GM18499 (cell line): Measurements from ENCODE around the gene TPK1.

Source experiments
- ATAC-seq: cut with Tn5 transposase; IDR thresholded peaks from one replicate; pipeline ENCODE4 v1.9.1; 2021; ENCODE audit warnings: moderate number of reproducible peaks; ENCODE audit not compliant: insufficient read depth, unreplicated experiment

The TPK1 gene

DNA sequence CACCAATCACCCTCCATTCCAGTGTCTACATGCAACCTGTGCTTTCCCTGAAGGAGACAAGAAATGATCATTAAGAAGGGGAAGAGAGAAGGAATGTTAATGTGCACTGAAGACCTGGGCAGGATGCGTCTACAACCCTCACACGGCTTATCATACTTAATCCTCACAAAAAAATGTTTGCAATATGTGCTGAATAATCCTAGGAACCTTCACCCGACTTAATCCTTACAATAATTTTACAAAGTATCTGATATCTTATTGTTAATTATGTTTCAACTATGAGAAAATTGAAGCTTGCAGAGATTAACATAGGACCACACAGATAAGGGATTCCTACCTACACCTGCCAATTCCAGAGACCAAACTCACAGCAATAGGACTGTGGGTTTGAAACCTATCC is 287.3 kb downstream of the TPK1 start:
- no peak for ATAC-seq

GRCh38 chr7:144547888-144548287 is 288.0 kb downstream of the TPK1 start:
- no peak for ATAC-seq

GRCh38 chr7:144546782-144547181 is 289.1 kb downstream of the TPK1 start:
- ATAC-seq, result no peak

DNA sequence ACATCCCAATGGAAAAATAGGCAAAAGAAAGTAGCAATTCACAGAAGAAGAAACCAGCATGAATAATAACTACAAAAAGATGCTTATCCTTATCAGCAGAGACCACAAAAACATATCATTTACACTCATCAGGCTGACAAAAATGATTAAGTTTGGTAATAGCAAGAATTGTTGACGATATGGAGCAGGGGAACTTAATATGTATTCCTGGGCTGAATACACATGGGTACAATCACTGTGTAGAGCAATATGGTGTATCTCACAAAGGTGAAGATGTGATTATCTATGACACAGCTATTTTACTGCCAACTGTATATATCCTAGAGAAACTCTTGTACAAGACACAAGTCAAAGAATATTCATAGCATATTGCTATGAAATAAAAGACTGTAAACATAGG is 290.5 kb downstream of the TPK1 start:
- ATAC-seq, result no peak

GRCh38 chr7:144534655-144535395 is 301.0 kb downstream of the TPK1 start:
- no peak for ATAC-seq

DNA sequence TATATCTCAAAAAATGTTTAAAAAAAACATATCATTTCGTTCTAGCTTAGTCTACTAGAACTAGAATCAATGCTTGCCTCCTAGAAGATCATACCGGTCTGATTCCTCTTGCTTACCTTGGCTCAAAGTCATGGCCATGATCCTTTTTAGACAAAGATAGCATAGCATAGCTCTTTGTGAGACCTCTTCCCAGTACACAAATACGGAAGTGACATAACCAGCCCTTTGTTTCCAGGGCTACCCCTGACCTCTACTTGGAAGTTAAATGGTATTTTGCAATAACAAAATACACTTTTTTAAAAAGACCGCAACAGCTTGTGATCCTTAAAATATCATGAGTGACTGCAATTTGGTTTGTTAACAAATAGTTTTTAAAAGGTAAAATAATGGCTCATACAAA is 301.7 kb downstream of the TPK1 start:
- no peak for ATAC-seq

GRCh38 chr7:144531181-144531580 is 304.7 kb downstream of the TPK1 start:
- ATAC-seq, result no peak

GRCh38 chr7:144529269-144529926 is 306.5 kb downstream of the TPK1 start:
- ATAC-seq, result peak; percentile 100

DNA sequence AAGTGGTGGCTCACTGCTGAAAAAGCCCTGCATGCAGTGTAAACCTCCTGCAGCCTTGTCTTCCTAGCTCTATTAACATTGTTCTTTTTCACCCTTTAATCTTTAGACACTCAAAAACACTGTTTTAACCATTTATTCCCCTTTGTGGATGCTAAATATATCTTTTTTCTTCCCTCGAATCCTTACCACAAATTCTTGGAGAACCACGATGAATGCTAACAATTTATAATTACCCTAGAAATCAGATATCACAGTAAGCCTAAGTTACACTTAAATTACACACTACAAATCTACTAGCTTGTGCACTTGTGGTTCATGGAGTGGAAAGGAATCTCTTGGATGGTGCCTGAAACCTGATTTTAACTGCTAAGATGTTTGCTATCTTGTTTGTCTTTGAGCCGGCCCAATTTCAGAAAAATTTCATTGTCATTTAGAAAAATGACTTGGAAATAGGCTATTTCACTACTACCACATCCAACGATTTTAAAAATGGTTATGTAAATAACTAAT is 307.3 kb downstream of the TPK1 start:
- no peak for ATAC-seq

DNA sequence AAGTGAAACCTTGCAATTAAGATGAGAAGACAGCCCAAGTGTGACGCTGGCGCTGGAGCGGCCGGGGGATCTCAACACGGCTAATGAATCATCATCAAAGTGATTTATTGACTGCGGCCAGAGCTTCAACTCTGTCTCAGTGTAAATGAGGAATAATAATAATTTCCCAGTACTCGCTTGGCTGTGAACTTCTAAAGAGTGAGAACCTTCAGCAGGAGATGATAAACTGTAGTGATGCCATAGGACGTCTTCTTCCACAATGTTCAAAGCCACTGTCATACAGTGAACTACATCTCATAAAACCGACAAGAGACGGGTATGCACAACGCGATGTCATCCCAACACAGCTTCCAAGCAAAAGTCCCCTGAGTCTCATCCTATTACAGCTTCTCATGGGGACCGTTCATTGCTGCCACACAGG is 308.8 kb downstream of the TPK1 start:
- no peak for ATAC-seq

GRCh38 chr7:144525956-144526355 is 309.9 kb downstream of the TPK1 start:
- no peak for ATAC-seq

DNA sequence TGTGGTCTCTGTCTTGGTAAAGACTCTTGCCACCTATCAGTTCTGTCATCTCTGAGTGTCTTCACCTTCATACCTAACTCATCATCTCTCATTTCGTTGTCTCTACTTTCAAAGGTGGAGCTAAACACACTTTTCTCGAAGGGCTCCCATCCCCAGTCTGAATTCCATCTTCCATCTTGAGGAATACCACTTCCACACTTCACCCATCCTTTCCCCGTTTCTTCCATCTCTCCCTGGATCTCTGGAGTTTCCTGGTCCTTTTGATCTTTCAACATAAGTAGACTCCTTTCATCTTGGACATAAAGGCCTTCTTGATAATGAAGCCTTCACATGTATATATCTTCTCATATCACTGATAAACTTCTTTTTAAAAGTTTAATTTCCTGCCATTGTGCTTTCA is 311.6 kb downstream of the TPK1 start:
- ATAC-seq, result no peak

DNA sequence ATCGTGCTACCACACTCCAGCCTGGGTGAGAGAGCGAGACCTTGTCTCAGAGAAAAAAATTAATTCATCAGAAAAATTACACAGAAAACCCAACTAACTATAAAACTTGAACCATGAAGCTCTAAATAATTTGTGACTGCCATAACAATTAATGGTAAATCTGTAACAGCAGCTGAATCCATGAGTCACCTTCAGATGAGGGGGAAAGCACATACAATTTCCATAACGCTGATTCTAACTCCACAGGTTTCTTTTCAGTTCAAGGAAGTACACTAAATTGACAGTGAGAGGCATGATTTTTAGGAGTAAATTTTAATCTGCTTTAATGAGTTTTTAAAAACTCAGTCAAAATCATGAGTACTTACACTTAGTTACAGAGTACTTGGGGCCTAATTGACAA is 312.2 kb downstream of the TPK1 start:
- no peak for ATAC-seq

GRCh38 chr7:144519925-144520324 is 315.9 kb downstream of the TPK1 start:
- no peak for ATAC-seq

- ATAC-seq, result no peak
Observed at GRCh38 chr7:144518360-144518759, 317.5 kb downstream of the TPK1 start.

GRCh38 chr7:144517749-144518148 is 318.1 kb downstream of the TPK1 start:
- ATAC-seq, result no peak

GRCh38 chr7:144516729-144517525 is 318.9 kb downstream of the TPK1 start:
- ATAC-seq, result no peak

- ATAC-seq, result no peak
Observed at GRCh38 chr7:144513334-144513733, 322.5 kb downstream of the TPK1 start.

GRCh38 chr7:144510621-144511020 is 325.2 kb downstream of the TPK1 start:
- no peak for ATAC-seq

DNA sequence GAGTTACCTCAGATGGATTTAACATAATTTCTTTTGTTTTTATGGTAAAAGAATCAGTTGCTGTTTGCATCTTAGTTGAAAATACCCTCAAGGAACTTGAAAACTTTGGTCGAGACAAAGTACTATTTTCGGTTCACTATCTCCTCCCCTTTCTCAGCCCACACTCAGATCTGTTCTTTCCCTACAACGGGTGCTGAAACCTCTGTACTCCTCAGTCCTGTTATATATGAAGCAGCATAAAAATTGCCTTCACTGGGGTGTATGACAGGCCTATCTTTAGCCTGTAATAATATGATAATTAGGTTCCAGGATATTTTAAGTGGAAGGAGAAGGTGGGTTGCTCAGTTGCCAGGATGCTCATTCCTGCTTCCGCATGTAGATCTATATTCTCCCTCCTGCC is 327.2 kb downstream of the TPK1 start:
- peak; percentile 92 for ATAC-seq

GRCh38 chr7:144503215-144503614 is 332.6 kb downstream of the TPK1 start:
- no peak for ATAC-seq
